AG10803 (cell line): ENCODE data around the gene ADGRB3.
"Not testable (repeated sequence)": the region's sequence is repeated elsewhere in the genome, so short reads cannot be mapped to it uniquely, and the experiment has no call there.

Source experiments
- DNase-seq: peaks from one replicate; pipeline ENCODE4 v3.0.0; 2010; ENCODE audit warnings: low read depth
- H3K4me3 ChIP-seq: 2 replicates; pipeline ENCODE4 v1.5.1; 2011; ENCODE audit warnings: mild to moderate bottlenecking, low read length, control low read depth
- TF ChIP-seq, protein P1 (sequence below): conservative IDR thresholded peaks from 2 replicates; pipeline ENCODE4 v1.5.1; 2011; ENCODE audit warnings: mild to moderate bottlenecking, low read length, control low read depth, inconsistent platforms

The ADGRB3 gene

DNA sequence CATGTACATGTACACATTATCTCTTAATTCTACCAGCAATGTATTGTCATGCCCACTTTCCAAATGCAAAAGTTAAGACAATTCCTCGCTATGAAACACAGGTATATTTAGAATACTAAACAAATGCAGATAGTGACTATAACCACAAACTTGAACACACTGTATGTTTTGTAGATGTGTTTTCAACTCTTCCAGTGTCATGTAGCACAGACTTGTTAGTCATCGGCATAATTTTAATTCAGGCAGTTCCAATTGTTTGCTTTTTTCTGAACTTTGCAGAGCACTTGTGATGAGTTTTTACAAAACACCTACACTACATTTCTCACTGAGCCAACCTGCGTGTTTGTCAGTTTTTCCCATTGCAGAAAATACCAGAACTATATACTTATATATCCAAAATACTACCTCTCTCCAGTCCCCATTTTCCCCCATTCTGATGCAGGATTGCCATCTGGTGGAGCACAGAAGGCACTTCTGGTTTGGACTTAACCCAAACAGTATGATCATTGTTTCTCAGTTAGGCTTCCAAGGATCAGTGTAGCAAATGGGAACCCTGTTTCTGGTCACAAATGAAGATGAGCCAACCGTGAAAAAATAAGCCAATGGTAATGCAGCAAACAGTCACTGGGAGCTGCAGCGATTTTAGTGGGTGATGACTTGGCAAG lies 143.4 kb downstream of the ADGRB3 start:
- TF ChIP-seq, protein P1, sequence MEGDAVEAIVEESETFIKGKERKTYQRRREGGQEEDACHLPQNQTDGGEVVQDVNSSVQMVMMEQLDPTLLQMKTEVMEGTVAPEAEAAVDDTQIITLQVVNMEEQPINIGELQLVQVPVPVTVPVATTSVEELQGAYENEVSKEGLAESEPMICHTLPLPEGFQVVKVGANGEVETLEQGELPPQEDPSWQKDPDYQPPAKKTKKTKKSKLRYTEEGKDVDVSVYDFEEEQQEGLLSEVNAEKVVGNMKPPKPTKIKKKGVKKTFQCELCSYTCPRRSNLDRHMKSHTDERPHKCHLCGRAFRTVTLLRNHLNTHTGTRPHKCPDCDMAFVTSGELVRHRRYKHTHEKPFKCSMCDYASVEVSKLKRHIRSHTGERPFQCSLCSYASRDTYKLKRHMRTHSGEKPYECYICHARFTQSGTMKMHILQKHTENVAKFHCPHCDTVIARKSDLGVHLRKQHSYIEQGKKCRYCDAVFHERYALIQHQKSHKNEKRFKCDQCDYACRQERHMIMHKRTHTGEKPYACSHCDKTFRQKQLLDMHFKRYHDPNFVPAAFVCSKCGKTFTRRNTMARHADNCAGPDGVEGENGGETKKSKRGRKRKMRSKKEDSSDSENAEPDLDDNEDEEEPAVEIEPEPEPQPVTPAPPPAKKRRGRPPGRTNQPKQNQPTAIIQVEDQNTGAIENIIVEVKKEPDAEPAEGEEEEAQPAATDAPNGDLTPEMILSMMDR: peak; percentile 53
- peak; percentile 17 for DNase-seq
- no peak overlapping the region for H3K4me3 ChIP-seq

DNA sequence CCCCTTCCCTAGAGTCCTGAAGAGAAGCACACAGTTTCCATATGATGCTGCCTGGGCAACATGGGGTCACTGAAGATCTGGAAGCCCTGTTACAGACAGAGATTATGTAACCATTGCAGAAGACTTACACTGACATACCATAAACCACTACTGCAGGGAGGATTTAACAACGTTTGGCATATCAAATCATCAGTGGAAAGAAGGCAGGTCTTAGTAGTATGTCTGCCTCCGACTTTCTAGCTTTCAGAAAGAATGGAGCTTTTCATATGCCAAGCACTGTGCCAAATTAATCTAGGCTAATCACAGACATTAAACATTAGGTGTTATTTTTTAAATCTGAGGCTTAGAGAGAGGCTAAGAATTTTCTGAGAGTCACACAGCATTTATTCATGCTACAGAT lies 144.3 kb downstream of the ADGRB3 start:
- no peak for DNase-seq
- TF ChIP-seq, protein P1: no peak

DNA sequence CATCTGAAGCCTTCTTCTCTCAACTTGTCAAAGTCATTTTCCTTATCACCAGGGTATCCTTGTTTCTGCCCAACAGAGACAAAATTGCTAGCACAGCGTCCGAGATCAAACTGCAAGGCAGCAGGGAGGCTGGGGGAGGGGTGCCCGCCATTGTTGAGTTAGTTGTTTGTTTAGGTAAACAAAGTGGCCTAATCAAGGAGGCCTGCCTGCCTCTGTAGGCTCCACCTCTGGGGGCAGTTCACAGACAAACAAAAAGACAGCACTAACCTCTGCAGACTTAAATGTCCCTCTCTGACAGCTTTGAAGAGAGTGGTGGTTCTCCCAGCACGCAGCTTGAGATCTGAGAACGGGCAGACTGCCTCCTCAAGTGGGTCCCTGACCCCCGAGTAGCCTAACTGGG lies 155.0 kb downstream of the ADGRB3 start:
- DNase-seq, H3K4me3 ChIP-seq: not testable (repeated sequence)

More for the DNA sequence above, 144.3 kb downstream of the ADGRB3 start:
- no peak overlapping the region for H3K4me3 ChIP-seq

DNA sequence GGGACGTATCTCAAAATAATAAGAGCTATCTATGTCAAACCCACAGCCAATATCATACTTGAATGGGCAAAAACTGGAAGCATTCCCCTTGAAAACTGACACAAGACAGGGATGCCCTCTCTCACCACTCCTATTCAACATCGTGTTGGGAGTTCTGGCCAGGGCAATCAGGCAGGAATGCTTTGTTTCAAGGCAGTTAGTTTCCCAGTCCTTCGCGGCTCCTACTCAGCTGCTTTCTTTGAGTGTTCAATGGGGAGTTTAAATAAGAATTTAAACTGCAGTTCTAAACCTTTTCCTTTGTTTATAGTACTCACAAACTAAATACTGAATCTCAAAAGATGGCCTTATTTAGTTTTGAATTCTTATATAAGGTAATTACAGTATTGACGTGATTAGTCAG lies 179.9 kb downstream of the ADGRB3 start:
- not testable (repeated sequence) for H3K4me3 ChIP-seq, DNase-seq

DNA sequence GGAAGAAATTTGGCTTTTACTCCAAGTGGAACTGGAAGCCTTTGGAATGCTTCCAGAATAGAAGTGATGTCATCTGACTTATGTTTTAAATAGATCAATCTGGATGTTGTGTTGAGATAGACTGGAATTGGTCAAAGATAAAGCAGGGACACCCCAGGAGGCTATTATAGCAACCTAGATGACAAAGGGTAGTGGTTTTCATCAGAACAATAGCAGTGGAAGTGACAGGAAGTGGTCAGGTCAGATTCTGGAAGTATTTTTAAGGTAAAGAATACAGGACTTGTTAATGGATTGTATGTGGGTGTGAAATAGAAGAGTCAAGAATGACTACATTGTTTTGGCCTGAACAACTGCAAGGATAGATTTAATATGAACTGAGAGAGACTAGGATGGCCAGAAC lies 191.4 kb downstream of the ADGRB3 start:
- TF ChIP-seq, protein P1: no peak
- H3K4me3 ChIP-seq: no peak overlapping the region
- no peak for DNase-seq

DNA sequence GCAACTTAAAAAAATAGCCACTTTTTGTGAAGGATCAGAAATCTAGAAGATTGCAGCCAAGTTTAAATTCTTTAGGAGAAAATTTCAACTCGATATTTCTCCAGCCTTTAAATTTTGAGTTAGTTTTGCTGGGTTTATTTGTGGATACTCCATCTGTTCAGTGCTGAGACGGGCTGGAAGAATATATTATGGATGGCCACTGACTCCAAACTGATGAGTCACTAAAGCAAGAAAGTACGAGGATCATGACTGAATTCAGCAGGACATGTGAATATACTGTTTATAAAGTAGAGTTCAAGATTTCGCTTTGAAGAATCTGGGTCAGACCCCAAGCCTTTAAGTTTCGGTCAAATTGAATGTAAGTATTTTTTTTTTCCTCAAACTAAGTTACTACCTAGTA lies 199.5 kb downstream of the ADGRB3 start:
- no peak for DNase-seq
- TF ChIP-seq, protein P1: no peak
- H3K4me3 ChIP-seq: no peak overlapping the region

DNA sequence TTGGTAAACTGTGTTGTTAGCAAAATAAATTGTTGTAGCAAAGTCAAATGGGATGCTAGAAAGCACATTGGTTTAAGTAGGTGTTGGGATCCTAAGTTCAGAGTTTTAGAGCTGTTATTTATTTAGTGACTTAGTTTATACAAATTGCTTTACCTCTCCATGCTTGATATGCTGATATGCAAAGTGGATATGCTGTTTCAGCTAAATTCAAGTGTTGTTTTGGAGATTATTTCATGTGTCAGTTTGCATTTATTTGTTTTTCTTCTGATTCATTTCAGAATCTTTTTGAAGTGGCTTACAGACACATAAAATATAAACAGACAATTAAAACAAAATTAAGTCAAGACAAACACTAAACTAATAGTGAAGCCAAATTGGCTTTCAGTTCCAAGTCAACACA lies 203.5 kb downstream of the ADGRB3 start:
- TF ChIP-seq, protein P1: no peak
- DNase-seq: no peak
- H3K4me3 ChIP-seq: no peak overlapping the region

DNA sequence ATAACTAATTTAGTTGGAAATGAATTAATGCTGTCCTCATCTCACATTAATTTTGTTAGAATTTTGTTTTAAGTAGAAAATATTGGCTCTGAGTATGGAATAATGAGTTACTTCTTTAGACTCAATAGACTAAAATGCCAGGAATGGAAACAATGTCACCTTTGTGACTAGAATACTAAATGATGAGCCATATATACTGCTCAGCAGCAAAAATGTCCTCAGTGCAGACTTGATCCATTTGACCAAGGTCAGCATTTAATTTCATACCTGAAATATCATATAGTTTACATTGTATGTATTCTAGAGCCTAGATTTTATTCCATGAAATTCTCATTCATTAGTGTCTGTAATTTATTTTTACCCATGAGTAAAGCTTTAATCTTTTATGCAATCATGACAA lies 217.7 kb downstream of the ADGRB3 start:
- TF ChIP-seq, protein P1: no peak

More for the DNA sequence above, 217.7 kb downstream of the ADGRB3 start:
- H3K4me3 ChIP-seq: no peak overlapping the region
- no peak for DNase-seq
